MCF 10A (cell line): ENCODE measurements around the gene PITPNM3. TPM values are rescaled to one million over a fixed set of nuclear protein-coding genes. Genes with fewer than 3 reads are reported as not detected.

ENCODE experiments used
- BruUV-seq: library from RNA; stranded (reverse); fragments of 400-500 nt; replicated peaks from 2 replicates; lab custom pipeline; 2021; lab: Mats Ljungman, UMichigan
- CTCF ChIA-PET: fragments of 300-600 bp; sonication (Branson Sonifier 250); formaldehyde crosslinking; extraction: SDS; loops from one replicate; lab custom pipeline; 2021; ENCODE audit warnings: antibody characterized with exemption, inconsistent platforms; lab: Yijun Ruan, JAX
- POLR2A ChIA-PET: fragments of 300-600, 350-650 bp; sonication (Branson Sonifier 250); formaldehyde crosslinking; extraction: SDS; loops from one replicate; lab custom pipeline; 2020; ENCODE audit warnings: antibody characterized with exemption, inconsistent platforms; lab: Yijun Ruan, JAX
- DNase-seq: peaks from one replicate; pipeline ENCODE4 v3.0.0-alpha.2; 2018; ENCODE audit not compliant: unreplicated experiment
- H3K27ac Mint-ChIP-seq: one replicate; pipeline ENCODE4 v1.8.0; 2022; ENCODE audit warnings: mild to moderate bottlenecking, low read depth, mixed read lengths; ENCODE audit not compliant: unreplicated experiment
- H3K27me3 Mint-ChIP-seq: one replicate; pipeline ENCODE4 v1.8.0; 2022; ENCODE audit warnings: mixed read lengths; ENCODE audit not compliant: insufficient read depth, unreplicated experiment
- H3K36me3 Mint-ChIP-seq: one replicate; pipeline ENCODE4 v1.8.0; 2022; ENCODE audit warnings: mild to moderate bottlenecking, moderate library complexity, mixed read lengths; ENCODE audit not compliant: insufficient read depth, unreplicated experiment
- H3K4me1 Mint-ChIP-seq: one replicate; pipeline ENCODE4 v1.8.0; 2022; ENCODE audit warnings: mixed read lengths; ENCODE audit not compliant: insufficient read depth, unreplicated experiment
- H3K4me3 Mint-ChIP-seq: one replicate; pipeline ENCODE4 v1.8.0; 2022; ENCODE audit warnings: mild to moderate bottlenecking, moderate library complexity, mixed read lengths; ENCODE audit not compliant: unreplicated experiment
- H3K9me3 Mint-ChIP-seq: one replicate; pipeline ENCODE4 v1.8.0; 2022; ENCODE audit warnings: mixed read lengths; ENCODE audit not compliant: unreplicated experiment
- CTCF ChIP-seq: fragments of 200-600 bp; IDR thresholded peaks from one replicate; pipeline ENCODE4 v1.8.0; 2022; ENCODE audit warnings: antibody characterized with exemption, mild to moderate bottlenecking; ENCODE audit not compliant: unreplicated experiment
- intact Hi-C: fragments of 100-400 bp; cut with micrococcal nuclease; formaldehyde crosslinking; loops from 2 replicates; pipeline ENCODE4 v1.14.1; 2022
- total RNA-seq: library from RNA; stranded (reverse); gene quantifications from 2 replicates; pipeline ENCODE4 v1.2.3, GENCODE V29; 2022

The PITPNM3 gene
- total RNA-seq, 1 experiment from 2014 or later, result 22.8 TPM

DNA sequence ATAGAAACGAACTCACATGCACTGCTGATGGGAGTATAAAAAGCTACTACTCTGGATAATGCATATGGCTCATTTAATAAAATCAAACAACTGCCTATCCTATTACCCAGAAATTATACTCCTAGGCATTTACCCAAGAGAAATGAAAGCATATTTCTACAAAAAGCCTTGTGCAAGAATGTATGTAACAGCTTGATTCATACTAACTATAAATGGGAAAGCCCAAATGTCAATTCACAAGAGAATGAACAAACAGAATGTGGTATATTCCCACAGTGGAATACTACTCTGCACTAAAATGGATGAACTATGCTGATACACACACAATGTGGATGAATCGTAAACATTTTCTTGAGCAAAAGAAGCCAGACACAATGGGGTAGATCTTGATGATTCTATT lies 45.8 kb upstream of the PITPNM3 start:
- no TSS peak for BruUV-seq
- ChIA-PET CTCF (no interaction called here), POLR2A (no interaction called here)
- no peak for TF ChIP-seq CTCF
- Mint-ChIP-seq H3K4me1 (no peaks in the 10 kb centered on the region), H3K4me3 (no peak overlapping the region), H3K27me3 (no peaks in the 10 kb centered on the region), H3K36me3 (peaks cover 66% of the 10 kb centered on the region), H3K27ac (peak overlapping the region; percentile 50), H3K9me3 (no peaks in the 10 kb centered on the region)
- intact Hi-C loops, result no loop called here
- no peak for DNase-seq

DNA sequence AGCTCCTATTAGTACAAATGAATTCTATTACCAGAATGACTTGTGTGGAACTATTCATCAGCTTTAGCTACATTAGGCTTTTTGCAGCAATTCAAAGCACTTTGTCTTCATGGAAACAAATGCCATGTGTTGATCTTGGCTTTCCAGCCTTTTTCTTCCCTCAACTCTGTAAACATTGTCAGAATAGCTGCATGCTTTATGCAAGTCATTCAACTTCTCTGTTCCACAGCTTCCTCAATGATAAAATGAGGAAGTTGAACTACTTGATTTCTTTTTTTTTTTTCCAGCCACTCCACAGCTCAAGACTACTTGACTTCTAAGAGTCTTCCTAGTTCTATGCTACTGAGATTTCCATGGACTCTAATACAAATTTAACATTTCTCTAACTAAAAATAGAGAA lies 43.0 kb upstream of the PITPNM3 start:
- POLR2A ChIA-PET, result interaction anchor here (0.5 to 2.4 kb wide), 3 partner anchors 8 to 42 kb away, joined by 3 to 12 read pairs (median 4); no protein-coding TSS in a partner anchor
- intact Hi-C loops, result no loop called here
- peaks cover 69% of the 10 kb centered on the region for H3K36me3 Mint-ChIP-seq
- TF ChIP-seq CTCF, result no peak
- no peaks in the 10 kb centered on the region for H3K27me3 Mint-ChIP-seq
- H3K27ac Mint-ChIP-seq, result no peak overlapping the region
- DNase-seq, result no peak
- no peaks in the 10 kb centered on the region for H3K9me3 Mint-ChIP-seq
- H3K4me3 Mint-ChIP-seq, result no peak overlapping the region
- H3K4me1 Mint-ChIP-seq, result no peaks in the 10 kb centered on the region
- no TSS peak for BruUV-seq
- CTCF ChIA-PET, result interaction anchor here (0.7 to 1.5 kb wide), 3 partner anchors 21 to 126 kb away, joined by 3 to 6 read pairs (median 4); no protein-coding TSS in a partner anchor

DNA sequence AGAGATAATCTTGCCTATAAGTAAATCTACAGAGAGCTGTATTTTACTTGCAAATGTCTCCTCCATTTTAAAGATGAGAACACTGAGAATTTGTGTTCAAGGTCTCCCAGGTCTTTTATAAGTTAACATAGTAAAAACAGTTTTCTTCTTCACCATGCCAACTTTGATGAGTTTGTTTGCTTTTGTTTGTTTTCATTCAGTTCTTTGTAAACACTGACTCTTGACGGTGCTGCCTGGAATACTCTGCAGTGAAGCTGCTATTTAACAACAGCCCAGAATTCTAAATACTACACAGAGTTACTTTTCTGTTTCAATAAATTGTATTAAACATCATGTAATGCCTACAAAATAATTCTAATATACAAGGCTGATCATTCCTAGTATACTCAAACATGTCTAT lies 41.4 kb upstream of the PITPNM3 start:
- BruUV-seq, result no TSS peak
- no peaks in the 10 kb centered on the region for H3K27me3 Mint-ChIP-seq
- ChIA-PET CTCF (no interaction called here), POLR2A (interaction anchor here (1.4 kb wide), 1 partner anchor 125 kb away, joined by 3 read pairs; no protein-coding TSS in a partner anchor)
- no peak overlapping the region for H3K27ac Mint-ChIP-seq
- peaks cover 68% of the 10 kb centered on the region for H3K36me3 Mint-ChIP-seq
- no peak for TF ChIP-seq CTCF
- H3K4me1 Mint-ChIP-seq, result no peaks in the 10 kb centered on the region
- intact Hi-C loops, result no loop called here
- H3K4me3 Mint-ChIP-seq, result no peak overlapping the region
- no peak for DNase-seq
- H3K9me3 Mint-ChIP-seq, result no peaks in the 10 kb centered on the region

DNA sequence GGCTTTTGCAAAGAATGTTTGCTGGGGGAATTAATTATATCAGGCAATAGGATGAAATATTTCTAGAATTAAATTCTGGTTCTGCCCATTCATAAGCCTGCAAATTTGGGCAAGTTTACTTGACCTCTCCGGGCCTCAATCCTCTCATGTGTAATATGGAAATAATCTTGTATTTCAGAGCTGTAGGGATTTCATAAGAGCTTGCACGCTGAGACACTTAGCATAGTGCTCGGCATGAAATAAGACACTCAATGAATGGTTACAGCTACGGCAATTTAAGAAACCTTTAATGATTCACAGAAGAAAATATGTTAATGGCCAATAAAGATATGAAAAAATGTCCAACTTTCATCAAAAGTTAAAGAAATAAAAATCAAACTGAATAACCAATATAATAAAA lies 40.6 kb upstream of the PITPNM3 start:
- BruUV-seq, result no TSS peak
- DNase-seq, result no peak
- Mint-ChIP-seq H3K27me3 (no peaks in the 10 kb centered on the region), H3K4me1 (peaks cover 3% of the 10 kb centered on the region), H3K27ac (no peak overlapping the region), H3K36me3 (peaks cover 70% of the 10 kb centered on the region), H3K9me3 (no peaks in the 10 kb centered on the region), H3K4me3 (no peak overlapping the region)
- TF ChIP-seq CTCF, result no peak
- ChIA-PET POLR2A (interaction anchor here (0.6 to 1.4 kb wide), 3 partner anchors 13 to 124 kb away, joined by 3 to 4 read pairs (median 3); no protein-coding TSS in a partner anchor), CTCF (no interaction called here)
- intact Hi-C loops, result no loop called here
